K562 (cell line): Measurements from ENCODE around the gene SMAD5. TPM values are rescaled to one million over a fixed set of nuclear protein-coding genes. Genes with fewer than 3 reads are reported as not detected.

Experiments used
- ATF1 ChIP-seq, 2 experiments: fragments of 450-650 bp in 1 of 2; IDR thresholded peaks; 2 replicates each; pipeline ENCODE4 v1.6.1; 2016; ENCODE audit warnings: missing compliant biosample characterization in 1 of 2, missing genetic modification characterization in 1 of 2
- ATF7 ChIP-seq: fragments of 450-650 bp; IDR thresholded peaks from 2 replicates; pipeline ENCODE4 v1.7.1; 2014; ENCODE audit warnings: mild to moderate bottlenecking, moderate library complexity
- FOXK2 ChIP-seq, 2 experiments: fragments of 450-650 bp; IDR thresholded peaks in 1 of 2; conservative IDR thresholded peaks in 1 of 2; 2 replicates each; pipeline ENCODE4 v1.6.1; 2016; ENCODE audit warnings: low read depth in 2 of 2, mild to moderate bottlenecking in 1 of 2
- FOXP4 ChIP-seq: sonication (generic); formaldehyde crosslinking; IDR thresholded peaks from 2 replicates; pipeline ENCODE4 v1.8.0; 2022; ENCODE audit warnings: mild to moderate bottlenecking, missing genetic modification reagents, borderline replicate concordance
- KLF10 ChIP-seq: fragments of 250-450 bp; sonication (Bioruptor Pico); IDR thresholded peaks from 2 replicates; pipeline ENCODE4 v1.6.1; 2021; ENCODE audit warnings: matching md5 sums
- MAFF ChIP-seq: IDR thresholded peaks from 2 replicates; pipeline ENCODE4 v1.6.1; 2012; ENCODE audit warnings: low read length, improper control_type of control experiment
- MAFG ChIP-seq: fragments of 450-650 bp; conservative IDR thresholded peaks from 2 replicates; pipeline ENCODE4 v1.6.1; 2016; ENCODE audit warnings: missing genetic modification characterization, missing compliant biosample characterization
- MAFK ChIP-seq: IDR thresholded peaks from 2 replicates; pipeline ENCODE4 v1.6.1; 2011; ENCODE audit warnings: low read length, improper control_type of control experiment
- MAX ChIP-seq: sonication (generic); formaldehyde crosslinking; IDR thresholded peaks from 2 replicates; pipeline ENCODE4 v1.9.0; 2022; ENCODE audit warnings: mild to moderate bottlenecking, missing genetic modification reagents
- NFE2 ChIP-seq: IDR thresholded peaks from 2 replicates; pipeline ENCODE4 v1.6.1; 2014; ENCODE audit warnings: antibody characterized with exemption, low read depth
- POLR2AphosphoS5 ChIP-seq: IDR thresholded peaks from 2 replicates; pipeline ENCODE4 v1.6.1; 2011; ENCODE audit warnings: mild to moderate bottlenecking, low read depth, low read length, moderate library complexity; ENCODE audit not compliant: control insufficient read depth, insufficient read depth
- THAP7 ChIP-seq: fragments of 250-450 bp; sonication (Bioruptor Pico); IDR thresholded peaks from 2 replicates; pipeline ENCODE4 v1.5.0; 2021
- TRIM25 ChIP-seq: fragments of 450-650 bp; IDR thresholded peaks from 2 replicates; pipeline ENCODE4 v1.7.0; 2016; ENCODE audit warnings: borderline replicate concordance
- ZBTB26 ChIP-seq: fragments of 450-650 bp; formaldehyde crosslinking; IDR thresholded peaks from 2 replicates; pipeline ENCODE4 v1.4.0; 2022; ENCODE audit warnings: missing genetic modification characterization
- ZNF140 ChIP-seq: fragments of 250-450 bp; sonication (Bioruptor Pico); IDR thresholded peaks from 2 replicates; pipeline ENCODE4 v1.8.0; 2021; ENCODE audit warnings: moderate library complexity, mild to moderate bottlenecking, inconsistent platforms
- ZNF445 ChIP-seq: fragments of 250-450 bp; sonication (Bioruptor Pico); IDR thresholded peaks from 2 replicates; pipeline ENCODE4 v1.4.0; 2020; ENCODE audit warnings: low read depth, mild to moderate bottlenecking, moderate library complexity
- ZNF830 ChIP-seq: fragments of 250-450 bp; sonication (Bioruptor Pico); IDR thresholded peaks from 2 replicates; pipeline ENCODE4 v1.5.0; 2021; ENCODE audit warnings: mild to moderate bottlenecking
- polyA plus RNA-seq, 8 experiments: library from polyadenylated mRNA; depleted of rRNA in 4 of 8; stranded (reverse) in 5 of 8; unstranded in 3 of 8; fragments of >200 nt; fragmentation: Nextera tagmentation in 2 of 8; fragmentation: Illumina TruSeq in 1 of 8; extraction: Ambion mirVana in 2 of 8; extraction: Trizol in 1 of 8; gene quantifications; 2 replicates each; pipeline versions ENCODE4 v1.2.1 to v1.2.3, GENCODE V29; 2011 to 2014; ENCODE audit warnings: inconsistent platforms in 1 of 8, missing spikeins in 1 of 8
- total RNA-seq, 7 experiments: library from RNA; depleted of rRNA in 6 of 7; stranded (reverse); fragments of >200 nt in 6 of 7; fragmentation: Illumina TruSeq in 2 of 7; extraction: Trizol in 2 of 7; gene quantifications; 2 replicates each; pipeline versions ENCODE4 v1.2.1 to v1.2.3, GENCODE V29; 2011 to 2021; ENCODE audit warnings: low replicate concordance in 1 of 7

The SMAD5 gene
- total and polyA plus RNA-seq, 9 of the 15 experiments (the other 6 are each of a cell fraction or from before 2014, with no cell fraction given): 12.4 to 53.9 (median 20.3) TPM

- no peak for TF ChIP-seq FOXP4 (CRISPR knock-in tag)
- TF ChIP-seq KLF10 (CRISPR knock-in tag): no peak
- TF ChIP-seq NFE2: peak; percentile 78
- TF ChIP-seq MAFK: peak; percentile 55
- peak; percentile 61 for TF ChIP-seq MAFF
- no peak for TF ChIP-seq TRIM25
- peak; percentile 36; the same call in 1 of the 2 replicates for TF ChIP-seq ATF7
- TF ChIP-seq ZBTB26: no peak
- no peak for TF ChIP-seq ZNF140 (CRISPR knock-in tag)
- TF ChIP-seq ZNF445 (CRISPR knock-in tag): no peak
- TF ChIP-seq MAFG (tag): peak; percentile 86
- no peak for TF ChIP-seq MAX (CRISPR knock-in tag)
- TF ChIP-seq FOXK2 (conservative IDR thresholded peaks at IDR 0.05 in 1 of 2, IDR thresholded peaks at IDR 0.05 in 1 of 2; ENCODE audit: low read depth in 2 of 2): 0 out of 4 replicates have a peak, but pooled peaks have one; percentile 35
- TF ChIP-seq THAP7 (CRISPR knock-in tag): no peak
- TF ChIP-seq ZNF830 (CRISPR knock-in tag): no peak
- TF ChIP-seq ATF1 (CRISPR knock-in tag; IDR thresholded peaks at IDR 0.05): no peak
- TF ChIP-seq ATF1 (tag; IDR thresholded peaks at IDR 0.05): peak; percentile 82
- TF ChIP-seq POLR2AphosphoS5: no peak
Observed at GRCh38 chr5:136153581-136154236, 21.1 kb downstream of the SMAD5 start (continued).
